NCI-H1436 treated with DMSO at 0.1 percent for 48 hours (cell line): Measurements from ENCODE around the gene TBX5.

ENCODE experiments used
- DNase-seq: peaks from one replicate; lab custom pipeline; 2025; lab: John Stamatoyannopoulos, UW

TBX5 gene

GRCh38 chr12:114430306-114430705, 24.4 kb upstream of the TBX5 start:
- no peak for DNase-seq

DNA sequence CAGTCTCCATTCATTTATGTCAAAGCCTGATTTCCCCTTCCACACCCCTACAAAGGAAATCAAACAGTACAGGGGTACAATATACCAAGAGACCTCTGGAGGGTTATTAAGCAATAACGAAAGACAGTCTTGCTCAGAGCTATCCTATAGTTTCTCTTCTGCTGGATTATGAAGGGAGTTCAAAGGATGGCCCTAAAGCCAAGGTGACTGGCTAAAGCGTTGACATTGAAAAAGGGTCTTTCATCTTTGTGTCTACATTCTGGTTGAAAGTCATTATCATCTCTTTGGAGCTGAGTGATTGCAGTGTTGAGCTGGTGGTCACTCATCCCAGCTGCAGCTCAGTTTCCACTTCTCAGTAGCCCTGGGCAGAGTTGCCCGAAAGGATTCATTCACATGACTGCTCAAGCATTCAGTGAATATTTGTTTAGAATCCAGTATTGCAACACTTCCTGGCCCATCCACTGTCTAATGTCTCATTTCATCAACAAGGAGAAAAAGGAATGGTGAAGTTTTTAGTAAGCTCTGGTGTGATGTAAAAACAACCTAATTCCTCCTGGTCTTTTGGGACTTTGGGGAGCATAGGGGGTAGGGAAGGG, 19.2 kb upstream of the TBX5 start:
- no peak for DNase-seq

DNA sequence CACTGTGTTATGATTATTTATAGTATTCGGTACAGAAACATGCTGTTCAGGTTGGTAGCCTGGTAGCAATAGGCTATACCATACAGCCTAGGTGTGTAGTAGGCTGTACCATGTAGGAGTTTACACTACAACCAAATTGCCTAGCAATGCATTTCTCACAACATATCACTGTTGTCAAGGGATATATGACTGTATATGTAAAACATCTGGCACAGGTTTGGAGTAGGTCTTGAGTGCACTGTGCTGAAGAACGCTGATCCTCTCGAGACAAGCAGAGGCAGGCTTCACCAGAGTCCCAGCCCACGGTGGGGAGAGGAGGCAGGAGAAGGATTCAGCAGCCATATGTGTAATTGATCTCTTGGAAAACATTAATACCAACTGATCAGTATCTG, 15.0 kb upstream of the TBX5 start:
- no peak for DNase-seq

GRCh38 chr12:114420182-114420943, 14.4 kb upstream of the TBX5 start:
- DNase-seq: no peak

GRCh38 chr12:114416028-114416427, 10.1 kb upstream of the TBX5 start:
- no peak for DNase-seq

DNA sequence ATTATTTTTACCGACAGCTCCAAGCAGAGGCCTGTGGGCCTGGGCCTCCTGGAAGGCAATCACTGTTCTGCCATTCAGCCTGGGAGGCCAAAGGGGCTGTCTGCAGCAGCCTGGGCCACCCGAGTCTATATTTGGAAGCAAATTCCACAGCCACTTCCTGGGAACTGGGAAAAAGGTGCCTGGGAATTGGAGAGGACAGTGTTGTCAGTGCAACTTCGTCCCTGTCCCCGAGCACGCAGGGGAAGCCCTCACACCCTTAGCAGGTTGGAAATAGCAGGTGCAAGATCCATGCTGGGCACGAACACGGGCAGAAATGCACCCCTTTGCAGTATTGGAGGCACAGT, 9.6 kb upstream of the TBX5 start:
- DNase-seq: no peak

GRCh38 chr12:114414866-114415524, 9.1 kb upstream of the TBX5 start:
- no peak for DNase-seq

- DNase-seq: no peak
Observed at GRCh38 chr12:114414031-114414865, 8.3 kb upstream of the TBX5 start.

GRCh38 chr12:114412825-114413749, 7.1 kb upstream of the TBX5 start:
- DNase-seq: no peak

DNA sequence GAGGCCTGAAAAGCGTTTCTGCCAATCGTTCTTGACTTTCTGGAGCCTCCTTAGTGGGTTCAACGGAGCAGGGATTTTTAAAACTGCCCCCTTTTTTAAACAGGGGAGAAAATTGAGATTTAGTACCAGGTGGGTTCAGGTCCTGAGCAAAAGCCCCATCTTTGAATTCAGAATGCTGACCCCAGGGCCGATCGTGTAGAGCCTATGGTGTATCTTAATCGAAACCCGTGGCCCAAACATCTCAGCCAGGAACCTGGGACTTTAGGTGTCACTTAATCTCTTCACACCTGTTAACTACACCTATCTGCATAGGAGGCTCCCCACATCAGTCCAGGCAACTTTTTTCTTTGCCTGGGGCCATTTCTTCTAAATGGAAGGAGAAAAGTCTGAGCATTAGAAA, 6.4 kb upstream of the TBX5 start:
- DNase-seq: no peak

DNA sequence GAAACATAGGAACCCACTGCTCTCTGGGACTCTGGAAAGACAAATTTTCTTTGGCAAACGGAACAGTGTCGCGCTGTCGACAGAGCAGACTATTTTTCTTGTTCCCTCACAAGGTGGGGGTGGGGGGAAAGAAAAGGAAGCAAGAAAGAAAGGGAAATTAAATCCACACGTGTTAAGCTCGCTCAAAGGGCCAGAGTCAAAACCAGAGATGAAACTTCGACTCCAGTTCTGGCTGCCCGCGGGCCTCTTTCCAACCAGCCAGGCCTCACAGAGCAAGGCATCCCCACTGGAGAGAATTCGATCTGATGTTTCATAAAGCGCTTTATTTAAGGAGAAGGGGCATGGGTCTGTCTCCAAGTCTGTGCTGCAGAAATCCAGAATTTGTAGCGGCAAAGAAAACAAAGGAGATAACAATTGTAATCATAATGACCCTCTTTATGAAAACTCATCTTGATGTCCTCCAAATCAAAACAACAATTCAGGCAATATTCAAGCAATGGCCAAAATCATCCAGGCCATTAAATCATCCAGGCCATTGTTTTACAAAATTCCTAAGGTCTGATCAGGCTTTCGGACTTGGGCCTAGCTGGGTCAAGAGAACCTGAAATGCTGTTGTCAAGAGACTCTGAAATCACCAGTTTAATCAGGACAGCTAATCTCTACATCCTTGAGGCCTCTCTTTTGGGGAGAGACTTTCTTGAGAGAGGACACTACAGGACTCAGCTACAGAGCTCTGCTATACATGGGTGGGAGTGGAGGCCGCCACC, 5.3 kb upstream of the TBX5 start:
- no peak for DNase-seq

GRCh38 chr12:114409852-114410600, 4.1 kb upstream of the TBX5 start:
- no peak for DNase-seq

- no peak for DNase-seq
Observed at GRCh38 chr12:114408886-114409851, 3.2 kb upstream of the TBX5 start.

DNA sequence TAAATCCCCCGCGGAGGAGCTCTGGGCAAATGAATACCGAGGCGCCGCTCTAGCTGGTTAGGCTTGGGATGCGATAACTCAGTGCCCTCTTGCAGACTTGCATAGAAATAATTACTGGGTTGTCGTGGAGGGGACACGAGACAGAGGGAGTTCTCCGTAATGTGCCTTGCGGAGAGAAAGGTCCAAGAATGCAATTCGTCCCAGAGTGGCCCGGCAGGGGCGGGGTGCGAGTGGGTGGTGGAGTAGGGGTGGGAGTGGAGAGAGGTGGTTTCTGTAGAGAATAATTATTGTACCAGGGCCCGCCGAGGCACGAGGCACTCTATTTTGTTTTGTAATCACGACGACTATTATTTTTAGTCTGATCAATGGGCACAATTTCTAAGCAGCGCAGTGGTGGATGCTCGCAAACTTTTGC, 2.5 kb upstream of the TBX5 start:
- no peak for DNase-seq

DNA sequence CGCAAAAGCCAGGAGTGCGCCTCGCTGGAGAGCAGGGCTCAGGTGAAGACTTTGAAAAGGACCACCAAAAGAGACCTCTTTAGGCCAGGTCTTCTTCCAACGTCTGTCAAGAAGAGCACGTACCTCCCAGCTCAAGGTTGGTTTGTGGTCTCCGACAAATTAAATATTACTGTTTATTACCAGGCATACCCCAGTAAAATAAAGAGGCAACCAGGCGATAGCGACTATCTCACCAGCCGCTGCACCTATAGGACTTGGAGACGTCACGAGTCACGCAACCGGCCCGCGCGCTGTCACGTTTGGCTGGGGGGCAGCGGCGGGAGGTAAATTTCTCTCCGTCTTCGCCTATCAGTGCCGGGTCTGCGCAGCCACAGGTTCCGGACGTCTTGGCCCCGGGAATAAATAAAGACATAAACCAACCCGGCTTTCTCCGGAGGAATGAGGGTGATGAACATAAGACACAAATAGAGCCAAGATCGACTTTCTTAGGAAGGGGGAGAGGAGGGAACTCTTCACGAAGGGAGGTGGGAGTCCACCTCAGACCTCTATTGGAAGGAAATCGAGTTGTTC, 2.0 kb upstream of the TBX5 start:
- DNase-seq: no peak

GRCh38 chr12:114406984-114407841, 1.3 kb upstream of the TBX5 start:
- DNase-seq: no peak

DNA sequence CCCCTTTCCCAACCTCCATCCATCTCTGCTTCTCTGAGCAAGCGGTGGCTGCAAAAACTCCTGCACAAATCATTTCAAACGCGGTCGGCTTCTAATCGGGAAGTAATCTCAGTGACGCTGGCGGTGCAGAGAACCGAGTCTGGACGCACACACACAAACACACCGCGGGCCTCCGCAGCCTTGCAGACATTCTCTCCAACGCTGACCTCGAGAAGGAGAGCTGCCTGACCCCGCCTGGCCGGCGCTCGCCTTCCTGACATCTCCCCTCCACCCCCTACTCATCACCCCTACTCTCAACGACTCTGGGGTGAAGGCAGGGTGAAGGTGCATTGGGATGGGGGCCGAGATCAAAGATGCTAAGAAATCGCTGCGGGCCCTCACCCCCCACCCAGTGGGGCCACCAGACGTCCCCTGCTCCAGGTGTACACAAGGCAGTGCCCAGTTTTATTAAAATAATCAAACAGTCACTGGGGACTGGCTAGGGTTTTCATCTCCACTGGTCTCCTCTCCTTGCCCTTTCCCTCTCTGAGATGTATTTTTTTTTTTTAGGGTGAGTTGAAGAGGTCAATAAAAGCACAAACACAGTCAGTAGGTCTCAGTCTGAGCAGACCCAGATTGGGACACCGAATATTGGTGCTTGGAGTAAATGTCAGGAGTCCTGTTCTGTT, 506 bp upstream of the TBX5 start:
- no peak for DNase-seq
